ENCODE results near the gene CCDC39.

GRCh38 chr3:180590396-180590795 lies 88.9 kb downstream of the CCDC39 start:
- TF ChIP-seq ZHX1 (CRISPR knock-in tag; IDR thresholded peaks at IDR 0.05; ENCODE audit: low read depth) (no peak), POLR2A (IDR thresholded peaks at IDR 0.05; ENCODE audit: insufficient read depth in 1 of 2, low read depth in 2 of 2, low read length in 2 of 2) (no peak), EZH2 (conservative IDR thresholded peaks at IDR 0.05; ENCODE audit: low read depth, low read length) (no peak), GTF3A (CRISPR knock-in tag; conservative IDR thresholded peaks at IDR 0.05) (no peak), ZNF776 (CRISPR knock-in tag; IDR thresholded peaks at IDR 0.05) (no peak), ZBTB37 (CRISPR knock-in tag; IDR thresholded peaks at IDR 0.05) (no peak), BRF2 (CRISPR knock-in tag; IDR thresholded peaks at IDR 0.05) (no peak), FOSL2 (CRISPR knock-in tag; IDR thresholded peaks at IDR 0.05) (no peak), HNRNPL (IDR thresholded peaks at IDR 0.05; ENCODE audit: low read depth, low read length) (no peak), ZNF512 (CRISPR knock-in tag; IDR thresholded peaks at IDR 0.05) (no peak), FOXK2 (IDR thresholded peaks at IDR 0.05) (no peak), REST (IDR thresholded peaks at IDR 0.05; ENCODE audit: borderline replicate concordance in 1 of 2, low read depth in 1 of 2, low read length in 2 of 2) (no peak), MYNN (CRISPR knock-in tag; IDR thresholded peaks at IDR 0.05; ENCODE audit: low read depth) (no peak)

All from HepG2 (cell line).